ENCODE data around the gene SLC44A3. TPM values are rescaled to one million over a fixed set of nuclear protein-coding genes. Genes with fewer than 3 reads are reported as not detected.

Gene SLC44A3
- total and polyA plus RNA-seq, 9 of the 15 experiments (the other 6 are each of a cell fraction or from before 2014, with no cell fraction given): not detected

- H3K4me3 ChIP-seq: no peak overlapping the region
- CTCF ChIA-PET (ENCODE audit: low intra/inter-chr PET ratio): no interaction called here
Measured at GRCh38 chr1:94798054-94798453, 22.1 kb upstream of the SLC44A3 start.

More at GRCh38 chr1:94798054-94798453, 22.1 kb upstream of the SLC44A3 start:
- DNase-seq (ENCODE audit: extremely low read depth in 1 of 4, low spot score in 3 of 4) (no peak), FAIRE-seq (no peak), ATAC-seq (no peak)
- Histone ChIP-seq H3K79me2 (ENCODE audit: control insufficient read depth, insufficient read depth, low read length) (no peaks in the 10 kb centered on the region), H3K4me1 (replicated peaks in 1 of 2; ENCODE audit: control insufficient read depth in 2 of 2, insufficient read depth in 2 of 2, low read length in 2 of 2) (peaks cover 0 to 3% of the 10 kb centered on the region in 2 experiments; a peak in 1 of 5 replicates), H3K27me3 (ENCODE audit: control insufficient read depth in 2 of 2, insufficient read depth in 2 of 2, low read length in 2 of 2) (no peaks in the 10 kb centered on the region; a peak in 1 of 5 replicates), H4K20me1 (replicated peaks; ENCODE audit: control insufficient read depth, insufficient read depth, low read length) (no peaks in the 10 kb centered on the region), H2AFZ (ENCODE audit: low read depth, low read length) (no peak overlapping the region), H3K9me3 (replicated peaks; ENCODE audit: control insufficient read depth, insufficient read depth, low read depth, low read length) (no peaks in the 10 kb centered on the region), H3K27ac (ENCODE audit: extremely low read depth, low read depth, low read length) (no peak overlapping the region), H3K36me3 (ENCODE audit: control insufficient read depth, insufficient read depth, low read length) (no peaks in the 10 kb centered on the region), H3K4me2 (ENCODE audit: insufficient read depth, low read length) (no peak overlapping the region), H3K9me1 (ENCODE audit: control insufficient read depth, insufficient read depth, low read length) (no peaks in the 10 kb centered on the region), H3K9ac (ENCODE audit: insufficient read depth in 1 of 2, low read depth in 2 of 2, low read length in 2 of 2) (no peak overlapping the region)
- no peak for TF ChIP-seq ZNF79 (CRISPR knock-in tag; IDR thresholded peaks at IDR 0.05; ENCODE audit: low read depth)
- no peak for TF ChIP-seq PURB (CRISPR knock-in tag; IDR thresholded peaks at IDR 0.05; ENCODE audit: low read depth)
- no peak for TF ChIP-seq KDM5B (IDR thresholded peaks at IDR 0.05; ENCODE audit: insufficient replicate concordance, low read depth, low read length)
- TF ChIP-seq MAFK (IDR thresholded peaks at IDR 0.05; ENCODE audit: low read length): no peak
- no peak for TF ChIP-seq DPF2 (IDR thresholded peaks at IDR 0.05)
- TF ChIP-seq NR4A1 (CRISPR knock-in tag; IDR thresholded peaks at IDR 0.05): no peak
- TF ChIP-seq NR4A1 (tag; IDR thresholded peaks at IDR 0.05): no peak
- TF ChIP-seq TAF1 (IDR thresholded peaks at IDR 0.05; ENCODE audit: control insufficient read depth, extremely low read depth, insufficient read depth, low read length, severe bottlenecking): no peak
- no peak for TF ChIP-seq PYGO2 (tag; IDR thresholded peaks at IDR 0.05)
- TF ChIP-seq ZSCAN29 (IDR thresholded peaks at IDR 0.05): no peak
- TF ChIP-seq TRIM24 (IDR thresholded peaks at IDR 0.05): no peak
- TF ChIP-seq SLC30A9 (CRISPR knock-in tag; IDR thresholded peaks at IDR 0.05): no peak
- TF ChIP-seq KLF1 (tag; IDR thresholded peaks at IDR 0.05): no peak
- no peak for TF ChIP-seq CAMTA2 (CRISPR knock-in tag; conservative IDR thresholded peaks at IDR 0.05)
- TF ChIP-seq PATZ1 (CRISPR knock-in tag; IDR thresholded peaks at IDR 0.05; ENCODE audit: borderline replicate concordance): no peak
- no peak for TF ChIP-seq CCNT2 (IDR thresholded peaks at IDR 0.05; ENCODE audit: borderline replicate concordance, extremely low read depth, insufficient read length, low read depth, low read length)
- no peak for TF ChIP-seq CREB5 (CRISPR knock-in tag; IDR thresholded peaks at IDR 0.05)
- no peak for TF ChIP-seq TCF7 (IDR thresholded peaks at IDR 0.05; ENCODE audit: borderline replicate concordance)
- no TSS peak for BruUV-seq (replicated peaks)
- intact Hi-C loops (cut with micrococcal nuclease): no loop called here
- POLR2A ChIA-PET: no interaction called here
- WGBS (ENCODE audit: insufficient coverage, low coverage, missing lambda C conversion rate): 3% methylated on average over 3 of the region's 3 CpGs
- in situ Hi-C loops (cut with MboI): no loop called here

Data from K562 (cell line).